ENCODE results near the gene PPFIA1. TPM values are rescaled to one million over a fixed set of nuclear protein-coding genes. Genes with fewer than 3 reads are reported as not detected.

Gene PPFIA1
- polyA plus RNA-seq, 1 of the 3 experiments (the other 2 are of a cell fraction), result 37.4 TPM

DNA sequence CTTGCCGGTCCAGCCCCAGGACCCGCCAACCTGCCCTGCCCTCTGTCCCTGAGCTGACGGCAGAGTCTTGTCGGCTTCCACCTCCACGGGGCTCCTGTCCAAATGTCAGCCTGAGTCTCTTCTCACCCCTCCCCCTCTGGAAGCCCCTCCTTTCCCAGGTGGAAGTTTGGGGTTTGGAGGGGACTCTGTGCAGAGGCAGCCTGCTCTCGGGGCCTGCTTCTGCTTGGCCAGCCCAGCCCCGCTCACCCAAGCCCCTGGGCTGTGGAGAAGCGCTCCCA, 158.9 kb downstream of the PPFIA1 start:
- no peak overlapping the region for H3K27ac ChIP-seq (ENCODE audit: low read depth in 2 of 2, low read length in 1 of 2)
- no peak overlapping the region for H3K4me2 ChIP-seq
- TF ChIP-seq ELF1 (IDR thresholded peaks at IDR 0.05), result no peak
- TF ChIP-seq RXRA (IDR thresholded peaks at IDR 0.05; ENCODE audit: borderline replicate concordance, low read depth), result no peak
- TF ChIP-seq, protein P1, sequence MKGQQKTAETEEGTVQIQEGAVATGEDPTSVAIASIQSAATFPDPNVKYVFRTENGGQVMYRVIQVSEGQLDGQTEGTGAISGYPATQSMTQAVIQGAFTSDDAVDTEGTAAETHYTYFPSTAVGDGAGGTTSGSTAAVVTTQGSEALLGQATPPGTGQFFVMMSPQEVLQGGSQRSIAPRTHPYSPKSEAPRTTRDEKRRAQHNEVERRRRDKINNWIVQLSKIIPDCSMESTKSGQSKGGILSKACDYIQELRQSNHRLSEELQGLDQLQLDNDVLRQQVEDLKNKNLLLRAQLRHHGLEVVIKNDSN (IDR thresholded peaks at IDR 0.05; ENCODE audit: borderline replicate concordance, low read depth), result no peak
- no peak for TF ChIP-seq YY1 (IDR thresholded peaks at IDR 0.05; ENCODE audit: low read depth)
- TF ChIP-seq, protein P2, sequence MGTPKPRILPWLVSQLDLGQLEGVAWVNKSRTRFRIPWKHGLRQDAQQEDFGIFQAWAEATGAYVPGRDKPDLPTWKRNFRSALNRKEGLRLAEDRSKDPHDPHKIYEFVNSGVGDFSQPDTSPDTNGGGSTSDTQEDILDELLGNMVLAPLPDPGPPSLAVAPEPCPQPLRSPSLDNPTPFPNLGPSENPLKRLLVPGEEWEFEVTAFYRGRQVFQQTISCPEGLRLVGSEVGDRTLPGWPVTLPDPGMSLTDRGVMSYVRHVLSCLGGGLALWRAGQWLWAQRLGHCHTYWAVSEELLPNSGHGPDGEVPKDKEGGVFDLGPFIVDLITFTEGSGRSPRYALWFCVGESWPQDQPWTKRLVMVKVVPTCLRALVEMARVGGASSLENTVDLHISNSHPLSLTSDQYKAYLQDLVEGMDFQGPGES (IDR thresholded peaks at IDR 0.05; ENCODE audit: low read depth, low read length), result no peak
- no peak for TF ChIP-seq FOXJ3 (CRISPR knock-in tag; IDR thresholded peaks at IDR 0.05)
- no peak for TF ChIP-seq JUND (IDR thresholded peaks at IDR 0.05)
- TF ChIP-seq, protein P3, sequence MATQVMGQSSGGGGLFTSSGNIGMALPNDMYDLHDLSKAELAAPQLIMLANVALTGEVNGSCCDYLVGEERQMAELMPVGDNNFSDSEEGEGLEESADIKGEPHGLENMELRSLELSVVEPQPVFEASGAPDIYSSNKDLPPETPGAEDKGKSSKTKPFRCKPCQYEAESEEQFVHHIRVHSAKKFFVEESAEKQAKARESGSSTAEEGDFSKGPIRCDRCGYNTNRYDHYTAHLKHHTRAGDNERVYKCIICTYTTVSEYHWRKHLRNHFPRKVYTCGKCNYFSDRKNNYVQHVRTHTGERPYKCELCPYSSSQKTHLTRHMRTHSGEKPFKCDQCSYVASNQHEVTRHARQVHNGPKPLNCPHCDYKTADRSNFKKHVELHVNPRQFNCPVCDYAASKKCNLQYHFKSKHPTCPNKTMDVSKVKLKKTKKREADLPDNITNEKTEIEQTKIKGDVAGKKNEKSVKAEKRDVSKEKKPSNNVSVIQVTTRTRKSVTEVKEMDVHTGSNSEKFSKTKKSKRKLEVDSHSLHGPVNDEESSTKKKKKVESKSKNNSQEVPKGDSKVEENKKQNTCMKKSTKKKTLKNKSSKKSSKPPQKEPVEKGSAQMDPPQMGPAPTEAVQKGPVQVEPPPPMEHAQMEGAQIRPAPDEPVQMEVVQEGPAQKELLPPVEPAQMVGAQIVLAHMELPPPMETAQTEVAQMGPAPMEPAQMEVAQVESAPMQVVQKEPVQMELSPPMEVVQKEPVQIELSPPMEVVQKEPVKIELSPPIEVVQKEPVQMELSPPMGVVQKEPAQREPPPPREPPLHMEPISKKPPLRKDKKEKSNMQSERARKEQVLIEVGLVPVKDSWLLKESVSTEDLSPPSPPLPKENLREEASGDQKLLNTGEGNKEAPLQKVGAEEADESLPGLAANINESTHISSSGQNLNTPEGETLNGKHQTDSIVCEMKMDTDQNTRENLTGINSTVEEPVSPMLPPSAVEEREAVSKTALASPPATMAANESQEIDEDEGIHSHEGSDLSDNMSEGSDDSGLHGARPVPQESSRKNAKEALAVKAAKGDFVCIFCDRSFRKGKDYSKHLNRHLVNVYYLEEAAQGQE (IDR thresholded peaks at IDR 0.05; ENCODE audit: low read depth, low read length), result no peak
- TF ChIP-seq, protein P4, sequence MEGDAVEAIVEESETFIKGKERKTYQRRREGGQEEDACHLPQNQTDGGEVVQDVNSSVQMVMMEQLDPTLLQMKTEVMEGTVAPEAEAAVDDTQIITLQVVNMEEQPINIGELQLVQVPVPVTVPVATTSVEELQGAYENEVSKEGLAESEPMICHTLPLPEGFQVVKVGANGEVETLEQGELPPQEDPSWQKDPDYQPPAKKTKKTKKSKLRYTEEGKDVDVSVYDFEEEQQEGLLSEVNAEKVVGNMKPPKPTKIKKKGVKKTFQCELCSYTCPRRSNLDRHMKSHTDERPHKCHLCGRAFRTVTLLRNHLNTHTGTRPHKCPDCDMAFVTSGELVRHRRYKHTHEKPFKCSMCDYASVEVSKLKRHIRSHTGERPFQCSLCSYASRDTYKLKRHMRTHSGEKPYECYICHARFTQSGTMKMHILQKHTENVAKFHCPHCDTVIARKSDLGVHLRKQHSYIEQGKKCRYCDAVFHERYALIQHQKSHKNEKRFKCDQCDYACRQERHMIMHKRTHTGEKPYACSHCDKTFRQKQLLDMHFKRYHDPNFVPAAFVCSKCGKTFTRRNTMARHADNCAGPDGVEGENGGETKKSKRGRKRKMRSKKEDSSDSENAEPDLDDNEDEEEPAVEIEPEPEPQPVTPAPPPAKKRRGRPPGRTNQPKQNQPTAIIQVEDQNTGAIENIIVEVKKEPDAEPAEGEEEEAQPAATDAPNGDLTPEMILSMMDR (IDR thresholded peaks at IDR 0.05), result no peak
- no peak for TF ChIP-seq CHD2 (IDR thresholded peaks at IDR 0.05; ENCODE audit: low read length, partially characterized antibody)
- TF ChIP-seq, protein P5, sequence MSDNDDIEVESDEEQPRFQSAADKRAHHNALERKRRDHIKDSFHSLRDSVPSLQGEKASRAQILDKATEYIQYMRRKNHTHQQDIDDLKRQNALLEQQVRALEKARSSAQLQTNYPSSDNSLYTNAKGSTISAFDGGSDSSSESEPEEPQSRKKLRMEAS (IDR thresholded peaks at IDR 0.05; ENCODE audit: low read depth), result no peak
- TF ChIP-seq TCF12 (IDR thresholded peaks at IDR 0.05), result no peak
- no peak for TF ChIP-seq RFX5 (IDR thresholded peaks at IDR 0.05; ENCODE audit: low read length)
- TF ChIP-seq POLR2AphosphoS5 (IDR thresholded peaks at IDR 0.05; ENCODE audit: low read depth, low read length), result no peak
- no peak for TF ChIP-seq GABPA (IDR thresholded peaks at IDR 0.05; ENCODE audit: low read depth)
- TF ChIP-seq MXI1 (IDR thresholded peaks at IDR 0.05; ENCODE audit: low read depth, low read length), result no peak
- H3K79me2 ChIP-seq (ENCODE audit: insufficient read depth), result peaks cover 6% of the 10 kb centered on the region; the same call in 1 of the 2 replicates
- no peaks in the 10 kb centered on the region for H3K27me3 ChIP-seq (ENCODE audit: insufficient read depth)
- POLR2A ChIA-PET, result no interaction called here
- no peak overlapping the region for H3K4me3 ChIP-seq (ENCODE audit: low read depth in 2 of 2, low read length in 1 of 2)
- H3F3A ChIP-seq (replicated peaks; ENCODE audit: insufficient read depth), result no peaks in the 10 kb centered on the region
- no peaks in the 10 kb centered on the region for H3K9me2 ChIP-seq
- peaks cover 11% of the 10 kb centered on the region; the same call in 1 of the 2 replicates for H4K20me1 ChIP-seq (ENCODE audit: insufficient read depth)
- no peak overlapping the region for H3K9ac ChIP-seq
- H3K36me3 ChIP-seq (replicated peaks in 1 of 2; ENCODE audit: control insufficient read depth in 1 of 2, insufficient read depth in 2 of 2, low read length in 1 of 2), result peaks cover 40 to 77% of the 10 kb centered on the region in 2 experiments
- H3K4me1 ChIP-seq (ENCODE audit: control insufficient read depth in 1 of 2, insufficient read depth in 2 of 2, low read depth in 1 of 2, low read length in 1 of 2), result no peaks in the 10 kb centered on the region
- no peak for DNase-seq
- H3K9me3 ChIP-seq, result no peaks in the 10 kb centered on the region
- CTCF ChIA-PET, result no interaction called here
- 83% methylated on average over 1 of the region's 8 CpGs for WGBS (ENCODE audit: low lambda C conversion rate)
- H2AFZ ChIP-seq (ENCODE audit: low read depth), result no peak overlapping the region
